GM12891 (cell line): Measurements from ENCODE around the gene ABI2.

Experiments used
- POLR2A ChIP-seq: IDR thresholded peaks from 2 replicates; pipeline ENCODE4 v1.6.1; 2011; ENCODE audit warnings: low read depth, low read length, control low read depth
- POLR2AphosphoS5 ChIP-seq: IDR thresholded peaks from 2 replicates; pipeline ENCODE4 v1.6.1; 2011; ENCODE audit warnings: low read depth, low read length, control low read depth
- POU2F2 ChIP-seq: IDR thresholded peaks from 2 replicates; pipeline ENCODE4 v1.6.1; 2011; ENCODE audit warnings: low read depth, mild to moderate bottlenecking, control low read depth, low read length, moderate library complexity
- SPI1 ChIP-seq: IDR thresholded peaks from 2 replicates; pipeline ENCODE4 v1.6.1; 2011; ENCODE audit warnings: low read depth, low read length, control low read depth

- TF ChIP-seq POLR2A (no peak), POLR2AphosphoS5 (no peak), SPI1 (no peak), POU2F2 (no peak)
These were observed 26.5 kb upstream of the ABI2 start for GRCh38 chr2:203301667-203302066.
